GM12864 (cell line): ENCODE data around the gene GPRASP1.
A peak's percentile ranks its signal among the peaks of the same experiment; 100 is the strongest.

Experiments
- DNase-seq: peaks from one replicate; pipeline ENCODE4 v3.0.0-alpha.2; 2011; ENCODE audit warnings: low read depth
- H3K4me3 ChIP-seq: 2 replicates; pipeline ENCODE4 v1.5.1; 2011; ENCODE audit warnings: mild to moderate bottlenecking, low read depth, low read length, control low read depth
- CTCF ChIP-seq: IDR thresholded peaks from 2 replicates; pipeline ENCODE4 v1.5.1; 2011; ENCODE audit warnings: low read depth, mild to moderate bottlenecking, moderate library complexity, low read length, control low read depth, inconsistent platforms; ENCODE audit errors: missing control alignments

GPRASP1 gene

GRCh38 chrX:102651242-102652011 is at the start of gene GPRASP1:
Gene GPRASP1 (plus strand): TSS chrX:102651483. CDS start chrX:102653914, 2,431 bp downstream.
- no peak for TF ChIP-seq CTCF
- H3K4me3 ChIP-seq: peak within 1 kb of the TSS; percentile 58
- no peak for DNase-seq

- DNase-seq: no peak
- TF ChIP-seq CTCF: no peak
- H3K4me3 ChIP-seq: no peak overlapping the region
Observed at GRCh38 chrX:102604327-102604726, 47.0 kb upstream of the GPRASP1 start.

- no peak overlapping the region for H3K4me3 ChIP-seq
- TF ChIP-seq CTCF: no peak
- no peak for DNase-seq
Observed at GRCh38 chrX:102606115-102606514, 45.2 kb upstream of the GPRASP1 start.

GRCh38 chrX:102610905-102611304 is 40.4 kb upstream of the GPRASP1 start:
- no peak for TF ChIP-seq CTCF
- H3K4me3 ChIP-seq: no peak overlapping the region
- DNase-seq: no peak

- no peak overlapping the region for H3K4me3 ChIP-seq
- DNase-seq: no peak
- no peak for TF ChIP-seq CTCF
Observed at GRCh38 chrX:102624105-102624504, 27.2 kb upstream of the GPRASP1 start.

- TF ChIP-seq CTCF: no peak
- H3K4me3 ChIP-seq: no peak overlapping the region
- DNase-seq: no peak
Observed at GRCh38 chrX:102627640-102628039, 23.6 kb upstream of the GPRASP1 start.

- no peak for DNase-seq
- TF ChIP-seq CTCF: no peak
- H3K4me3 ChIP-seq: no peak overlapping the region
Observed at GRCh38 chrX:102637561-102637960, 13.7 kb upstream of the GPRASP1 start.
